Ramos (cell line): ENCODE measurements around the gene TEX10.
"Not testable (repeated sequence)": the region's sequence is repeated elsewhere in the genome, so short reads cannot be mapped to it uniquely, and the experiment has no call there.

Source experiments
- in situ Hi-C: fragments of 300-500 bp; cut with MboI; formaldehyde crosslinking; loops from one replicate; pipeline ENCODE4 v1.14.3; 2022; ENCODE audit warnings: low sequenced_read_pairs; ENCODE audit not compliant: unreplicated experiment

TEX10 gene

DNA sequence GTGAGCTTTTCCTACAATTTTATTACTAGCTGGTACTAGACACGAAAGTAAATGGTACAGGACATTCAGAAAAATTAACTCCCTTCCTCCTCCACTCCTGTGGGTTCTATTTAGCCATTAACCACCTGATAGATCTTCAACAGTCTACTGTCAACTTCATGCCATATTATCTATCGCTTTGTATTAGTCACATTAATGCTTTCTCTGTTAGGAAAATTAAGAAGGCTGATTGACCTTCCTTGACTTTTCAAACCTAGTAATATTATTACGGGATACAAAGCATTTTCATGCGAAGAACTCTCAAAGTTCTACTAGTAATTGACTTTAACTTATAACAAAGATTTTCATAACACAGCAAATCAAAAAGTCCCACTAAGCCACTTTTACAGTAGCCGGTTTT, 1.2 kb downstream of the TEX10 start:
- in situ Hi-C loops: no loop called here

DNA sequence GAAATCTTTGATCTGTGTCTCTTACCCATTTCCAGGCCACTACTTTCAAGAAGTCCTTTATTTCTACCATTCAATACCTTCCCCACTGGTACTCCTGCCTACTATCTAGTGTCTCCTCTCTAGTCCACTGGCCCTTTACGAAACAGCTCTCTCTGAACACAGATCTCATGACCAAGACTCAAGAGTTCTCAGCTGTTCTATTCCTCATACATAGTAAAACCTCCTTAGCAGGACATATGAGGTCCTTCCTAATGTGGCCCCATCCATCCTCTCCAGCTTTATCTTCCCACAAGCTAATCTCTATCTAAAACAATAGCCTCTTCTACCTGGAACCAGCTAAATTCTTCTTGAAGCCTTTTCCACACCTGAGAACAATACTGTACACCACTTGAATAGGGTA, 2.6 kb downstream of the TEX10 start:
- in situ Hi-C loops: no loop called here

DNA sequence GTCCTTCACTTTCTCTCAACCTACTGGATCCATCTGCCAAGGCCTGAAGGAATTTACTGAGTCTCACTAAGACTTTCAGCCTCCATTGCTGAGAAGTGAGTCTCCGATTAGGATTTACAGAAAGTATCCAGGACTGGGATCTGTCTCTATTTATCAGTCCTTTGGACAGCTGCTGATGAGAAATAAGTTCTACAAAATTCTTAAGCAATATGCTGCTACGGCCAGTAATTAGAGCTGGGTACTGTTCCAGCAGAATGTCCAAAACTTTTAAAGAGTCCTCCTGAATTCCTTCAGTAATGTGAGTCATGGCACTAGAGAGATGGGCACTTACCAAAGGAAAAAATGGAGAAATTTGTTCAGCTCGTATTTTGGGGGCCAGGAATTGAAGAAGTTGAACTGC, 5.9 kb downstream of the TEX10 start:
- in situ Hi-C loops: no loop called here

DNA sequence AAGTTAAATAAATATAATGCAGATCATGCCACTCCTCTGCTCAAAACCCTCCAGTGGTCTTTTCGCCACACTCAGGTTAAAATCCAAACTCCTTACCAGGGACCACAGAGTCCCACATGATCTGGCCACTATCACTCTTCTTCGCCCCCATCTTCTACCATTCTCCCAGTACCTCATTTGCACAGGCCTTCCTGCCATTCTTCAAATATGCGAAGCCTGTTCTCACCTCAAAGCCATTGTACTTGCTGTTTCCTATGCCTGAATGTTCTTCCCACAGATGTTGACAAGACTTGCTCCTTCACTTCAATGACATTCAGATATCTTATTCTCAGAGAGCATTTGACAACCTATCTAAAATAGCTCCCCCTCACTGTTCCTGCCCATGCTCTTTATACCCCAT, 10.9 kb downstream of the TEX10 start:
- in situ Hi-C loops: no loop called here

DNA sequence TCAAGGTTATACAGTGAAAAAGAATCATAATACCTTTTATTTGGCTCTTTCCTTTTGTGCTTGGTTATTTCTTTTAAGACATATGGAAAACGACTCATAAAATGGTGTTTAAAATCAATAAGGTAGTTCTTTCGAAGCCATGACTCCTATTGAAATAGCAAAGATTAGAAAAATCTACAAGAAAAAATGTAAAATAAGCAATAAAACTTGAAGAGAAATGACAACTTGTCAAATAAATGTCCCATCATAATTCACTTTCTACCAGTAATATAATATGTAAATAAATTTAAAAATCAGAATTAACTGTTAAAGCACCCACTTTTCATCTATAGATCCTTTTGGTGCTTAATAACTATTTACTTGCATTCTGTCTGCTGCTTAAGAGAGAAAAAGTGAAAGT, 12.5 kb downstream of the TEX10 start:
- in situ Hi-C loops: no loop called here

DNA sequence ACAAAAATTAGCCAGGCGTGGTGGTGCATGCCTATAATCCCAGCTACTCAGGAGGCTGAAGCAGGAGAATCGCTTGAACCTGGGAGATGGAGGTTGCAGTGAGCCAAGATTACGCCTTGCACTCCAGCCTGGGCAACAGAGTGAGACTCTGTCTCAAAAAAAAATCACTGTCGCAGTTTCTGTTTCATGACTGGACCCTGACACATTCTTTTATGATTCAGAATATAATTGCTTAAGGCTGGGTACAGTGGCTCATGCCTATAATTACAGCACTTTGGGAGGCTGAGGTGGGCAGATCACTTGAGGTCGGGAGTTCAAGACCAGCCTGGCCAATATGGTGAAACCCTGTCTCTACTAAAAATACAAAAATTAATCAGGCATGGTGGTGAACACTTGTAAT, 14.0 kb downstream of the TEX10 start:
- in situ Hi-C loops: not testable (repeated sequence)

DNA sequence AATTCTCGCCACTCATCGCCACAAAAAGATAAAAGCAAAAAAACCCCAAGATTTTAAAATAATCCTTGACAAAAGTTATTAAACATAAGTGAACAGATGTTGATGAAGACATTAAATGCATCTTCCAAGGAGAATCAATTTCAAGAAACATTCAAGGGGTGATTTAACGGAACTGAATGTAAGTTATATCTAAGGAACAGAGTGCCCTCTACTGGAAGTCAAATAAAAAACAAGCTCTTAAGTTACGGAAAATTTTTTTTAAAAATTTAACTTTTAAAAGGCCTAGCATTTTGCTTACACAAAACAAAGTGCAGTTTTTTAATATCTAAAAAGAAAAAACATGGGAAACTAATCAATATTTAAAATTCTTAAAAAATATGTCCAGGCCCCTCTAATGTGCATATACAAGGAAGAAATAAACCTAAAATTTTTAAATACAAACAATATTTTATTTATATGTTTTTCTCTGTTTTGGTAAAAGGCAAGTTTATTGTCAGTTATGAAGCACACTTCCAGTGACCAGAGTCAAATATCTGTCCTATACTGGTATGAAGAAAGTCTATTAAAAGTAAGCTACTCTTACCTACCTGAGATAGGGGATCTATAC, 28.0 kb downstream of the TEX10 start:
- in situ Hi-C loops: loop anchor here (10.0 kb wide), 1 partner anchor 520 kb away; no protein-coding TSS in a partner anchor

DNA sequence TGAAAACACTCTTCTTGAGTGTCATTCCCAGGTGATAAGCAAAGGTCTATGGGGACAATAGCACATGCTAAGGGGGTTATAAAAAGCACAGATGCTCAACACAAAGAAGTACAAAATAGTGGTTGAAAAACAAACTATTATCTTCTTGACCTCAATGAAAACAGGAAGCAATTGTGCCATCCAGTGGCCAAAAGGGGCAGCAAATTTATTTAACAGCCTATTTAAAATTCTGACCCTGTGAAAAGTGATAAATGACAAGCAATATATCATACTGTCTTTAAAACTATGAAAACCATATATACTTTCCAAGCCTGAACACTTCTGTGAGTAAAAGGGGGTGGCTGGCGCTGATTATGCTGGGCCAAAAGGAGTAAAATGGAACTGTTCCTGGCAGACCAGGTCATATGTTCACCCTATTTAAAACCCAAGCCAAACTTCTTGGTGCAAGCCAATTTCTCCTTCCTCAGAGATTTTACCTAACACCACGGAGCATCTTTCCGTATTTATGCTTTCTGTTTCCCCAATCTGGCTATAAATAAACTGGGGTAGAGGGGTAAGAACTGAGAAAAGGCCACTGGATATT, 29.7 kb downstream of the TEX10 start:
- in situ Hi-C loops: loop anchor here (10.0 kb wide), 1 partner anchor 518 kb away; no protein-coding TSS in a partner anchor

DNA sequence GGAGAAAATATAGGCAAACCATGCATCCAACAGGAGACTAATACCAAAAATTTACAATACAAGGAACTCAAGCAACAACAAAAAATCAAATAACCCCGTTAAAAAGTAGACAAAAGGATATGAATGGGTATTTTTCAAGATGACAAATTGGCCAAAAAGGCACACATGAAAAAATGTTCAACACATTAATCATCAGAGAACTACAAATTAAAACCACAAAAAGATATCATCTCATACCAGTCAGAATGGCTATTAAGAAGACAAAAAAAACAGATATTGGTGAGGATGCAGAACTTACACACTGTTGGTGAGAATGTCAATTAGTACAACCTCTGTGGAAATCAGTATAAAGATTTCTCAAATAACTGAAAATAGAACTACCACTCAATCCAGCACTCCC, 35.0 kb downstream of the TEX10 start:
- in situ Hi-C loops: no loop called here

DNA sequence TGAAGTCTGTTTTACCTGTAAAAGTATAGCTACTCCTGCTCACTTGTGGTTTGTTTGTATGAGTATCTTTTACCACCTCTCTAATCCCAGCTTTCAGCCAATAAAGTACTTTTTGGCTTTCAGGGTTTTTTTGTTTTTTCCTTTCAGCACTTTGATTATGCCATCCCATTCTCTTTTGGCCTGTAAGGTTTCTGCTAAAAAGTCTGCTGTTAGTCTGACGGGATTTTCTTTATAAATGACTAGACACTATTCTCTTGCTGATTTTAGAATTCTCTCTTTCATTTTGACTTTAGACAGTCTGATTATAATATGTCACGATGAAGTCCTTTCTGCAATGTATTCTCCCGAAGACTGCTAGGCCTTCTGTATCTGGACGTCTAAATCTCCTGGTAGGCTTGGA, 37.2 kb downstream of the TEX10 start:
- in situ Hi-C loops: no loop called here

DNA sequence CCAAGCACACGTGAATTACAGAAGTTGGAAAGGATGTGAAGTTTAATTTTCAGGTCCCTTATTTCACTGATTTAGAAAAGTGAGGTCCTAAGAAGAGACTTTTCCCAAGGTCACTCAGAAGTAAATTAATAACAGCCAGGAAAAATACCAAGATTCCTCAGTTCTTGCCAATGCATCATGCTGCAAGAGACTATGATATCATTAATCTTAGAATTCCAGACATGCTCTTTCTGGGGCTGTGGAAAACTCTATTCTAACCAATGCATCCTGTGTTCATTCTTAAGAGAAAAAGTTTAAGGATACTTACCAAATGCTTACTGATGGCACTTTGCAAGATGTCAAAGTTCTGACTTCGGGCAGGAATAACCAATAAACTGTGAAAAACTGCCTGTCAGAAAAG, 42.8 kb downstream of the TEX10 start:
- in situ Hi-C loops: no loop called here

DNA sequence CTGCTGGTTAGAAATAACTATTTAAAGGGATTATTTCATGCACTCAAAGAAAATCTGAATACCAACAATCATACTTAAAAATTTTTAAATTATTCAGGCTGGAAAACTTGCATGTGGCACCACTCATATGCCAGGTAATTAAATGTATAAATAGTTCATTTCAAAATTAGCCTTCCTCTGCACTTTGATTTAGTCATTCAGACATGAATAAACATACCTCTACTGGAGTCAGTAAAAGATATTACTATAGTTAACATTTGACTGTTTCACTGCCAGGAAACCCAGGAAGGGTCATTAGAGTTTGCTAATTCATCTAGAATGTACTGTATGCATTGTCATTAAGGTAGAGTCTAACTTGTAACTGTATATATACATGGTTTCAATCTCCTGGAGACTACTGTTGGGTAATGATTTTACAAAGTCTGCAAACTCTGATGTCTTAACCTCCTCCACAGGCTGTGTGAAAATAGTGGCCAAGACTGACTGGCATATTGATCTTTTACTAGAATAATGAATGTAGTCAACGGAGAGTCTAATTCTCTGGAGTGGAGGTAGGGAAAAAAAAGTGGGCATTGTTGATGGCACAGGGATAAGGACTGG, 43.7 kb downstream of the TEX10 start:
- in situ Hi-C loops: no loop called here

DNA sequence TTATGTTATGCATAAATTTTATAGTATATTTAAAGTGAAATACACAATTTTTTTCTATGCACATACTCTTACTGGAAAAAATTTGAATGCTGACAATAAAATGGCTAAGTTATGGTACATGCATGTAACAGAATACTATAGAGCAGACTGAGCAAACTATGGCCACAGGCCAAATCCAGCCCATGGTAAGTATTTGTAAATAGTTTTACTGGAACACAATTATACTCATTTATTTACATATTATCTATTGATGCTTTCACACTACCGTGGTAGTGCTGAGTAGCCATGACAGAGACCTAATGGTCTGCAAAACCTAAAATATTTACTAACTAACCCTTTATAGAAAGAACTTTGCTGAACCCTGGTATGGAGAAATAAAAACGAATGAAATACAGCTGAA, 45.7 kb downstream of the TEX10 start:
- in situ Hi-C loops: no loop called here

DNA sequence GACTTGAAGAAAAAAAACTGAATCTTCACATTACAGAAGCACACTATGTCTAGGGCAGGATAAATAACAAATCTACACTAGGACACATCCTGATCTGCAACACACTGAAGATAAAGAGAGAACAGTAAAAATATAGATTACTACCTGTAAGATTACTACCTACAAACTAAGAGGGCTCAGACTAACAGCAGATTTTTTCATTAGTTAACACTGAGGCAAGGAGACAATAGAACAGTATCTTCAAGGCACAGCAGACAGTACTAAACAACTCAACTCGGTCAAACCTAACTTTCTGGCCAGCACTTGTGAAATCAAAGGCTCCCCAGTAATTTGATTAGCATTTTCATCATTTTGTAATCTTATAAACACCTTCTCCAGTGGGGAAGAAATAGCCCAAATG, 46.5 kb downstream of the TEX10 start:
- in situ Hi-C loops: no loop called here

DNA sequence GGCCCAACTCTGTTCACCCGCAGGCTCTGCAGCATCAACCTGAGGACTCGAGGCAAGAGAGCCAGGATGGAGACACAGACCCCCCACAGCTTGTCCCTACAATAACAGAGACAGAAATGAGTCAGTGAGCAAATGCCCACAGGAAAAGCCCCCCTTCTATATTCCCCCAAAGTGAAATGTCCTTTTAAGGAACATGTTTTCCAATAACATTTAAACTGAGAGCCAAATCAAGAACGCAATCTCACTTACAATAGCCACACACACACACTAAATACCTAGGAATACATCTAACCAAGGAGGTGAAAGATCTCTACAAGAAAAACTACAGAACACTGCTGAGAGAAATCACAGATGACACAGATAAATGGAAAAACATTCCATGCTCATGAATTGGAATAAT, 49.0 kb downstream of the TEX10 start:
- in situ Hi-C loops: no loop called here

DNA sequence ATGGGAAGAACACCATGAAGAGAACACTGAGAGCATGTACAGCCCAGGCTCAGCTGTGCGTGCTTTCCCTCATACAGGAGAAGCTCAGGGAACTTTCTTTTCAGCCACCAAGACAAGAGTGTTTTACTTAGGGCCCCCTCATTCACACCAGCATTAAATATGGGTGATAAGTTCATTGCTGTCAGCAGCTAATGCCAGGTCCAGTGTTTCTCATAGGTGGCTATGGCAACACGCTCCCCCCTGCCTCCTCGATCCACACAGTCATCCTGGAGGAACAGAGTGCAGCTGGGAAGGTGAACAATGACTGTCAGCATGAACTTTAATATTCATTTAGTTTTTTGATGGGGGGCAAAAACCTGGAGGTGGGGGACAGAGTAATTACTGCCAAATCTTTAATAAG, 54.4 kb downstream of the TEX10 start:
- in situ Hi-C loops: no loop called here

DNA sequence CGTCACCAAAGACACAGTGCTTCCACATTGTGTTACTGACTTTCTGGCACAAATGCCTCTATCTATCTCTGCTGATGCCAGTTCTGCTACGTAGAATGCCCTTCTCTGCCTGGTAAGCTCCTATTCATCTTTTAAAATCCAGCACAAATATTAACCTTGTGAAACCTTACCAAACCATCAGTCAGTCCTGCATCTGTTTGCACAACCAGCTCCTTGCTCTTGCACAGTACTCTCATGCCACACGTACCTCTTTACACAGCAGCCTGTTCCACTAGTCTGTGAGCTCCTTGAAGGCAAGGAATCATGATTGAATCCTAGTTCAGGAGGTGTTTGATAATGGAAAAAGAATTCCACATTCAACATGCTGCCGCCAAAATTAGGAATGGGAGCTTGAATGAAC, 56.3 kb downstream of the TEX10 start:
- in situ Hi-C loops: no loop called here

DNA sequence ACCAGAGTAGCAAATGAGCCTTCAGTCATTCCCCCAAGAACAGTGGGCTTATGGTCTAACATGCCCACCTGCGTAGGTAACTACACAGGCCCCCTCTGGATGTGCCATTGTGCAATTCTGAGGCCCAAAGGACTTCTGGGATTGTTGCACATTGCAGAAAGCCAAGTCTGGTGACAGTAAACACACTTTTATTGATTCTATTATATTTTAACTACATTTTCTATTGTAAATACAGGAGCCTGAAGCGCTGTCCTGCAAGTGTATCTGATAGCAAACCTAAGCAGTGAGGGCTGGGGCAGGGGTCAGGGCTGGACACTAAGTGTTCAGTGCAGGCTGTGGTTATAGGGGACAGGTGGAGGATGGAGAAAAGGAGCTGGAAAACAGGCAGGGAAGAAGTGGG, 57.5 kb downstream of the TEX10 start:
- in situ Hi-C loops: no loop called here

DNA sequence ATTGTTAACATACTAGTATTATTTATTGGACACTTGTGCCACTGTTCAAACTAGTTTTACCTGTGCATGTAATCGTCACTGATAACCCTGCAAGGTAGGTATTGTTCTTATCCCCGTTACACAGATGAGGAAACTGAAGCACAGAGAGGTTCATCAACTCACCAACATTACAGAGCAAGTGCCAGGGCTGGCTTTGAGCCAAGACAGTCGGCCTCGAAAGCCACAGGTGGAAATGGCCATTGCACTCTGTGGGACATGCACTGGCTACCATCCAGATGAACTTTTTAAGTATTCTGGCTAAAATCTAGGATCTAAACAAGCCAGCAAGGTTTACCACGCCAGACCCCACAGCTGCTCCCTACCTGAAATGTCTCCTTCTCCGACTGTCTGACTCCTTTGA, 57.9 kb downstream of the TEX10 start:
- in situ Hi-C loops: no loop called here

DNA sequence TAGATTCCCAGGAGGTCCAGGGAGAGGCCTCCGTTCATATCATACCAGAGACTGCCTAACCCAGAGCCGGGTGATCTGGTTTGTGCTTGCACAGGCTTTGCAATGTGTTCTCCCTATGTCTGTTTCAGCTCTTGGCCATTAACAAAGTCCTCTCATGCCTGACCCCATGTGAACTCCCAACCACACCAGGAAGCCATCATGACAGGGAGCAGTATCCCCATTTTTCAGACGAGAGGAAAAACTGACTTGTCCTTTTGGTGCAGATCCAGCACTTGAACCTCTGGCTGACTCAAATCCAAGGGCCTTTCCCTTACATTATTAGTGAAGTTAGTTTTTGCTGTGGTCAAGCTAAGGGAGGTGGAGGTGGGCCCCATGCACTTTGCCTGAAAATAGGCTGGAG, 58.4 kb downstream of the TEX10 start:
- in situ Hi-C loops: no loop called here

DNA sequence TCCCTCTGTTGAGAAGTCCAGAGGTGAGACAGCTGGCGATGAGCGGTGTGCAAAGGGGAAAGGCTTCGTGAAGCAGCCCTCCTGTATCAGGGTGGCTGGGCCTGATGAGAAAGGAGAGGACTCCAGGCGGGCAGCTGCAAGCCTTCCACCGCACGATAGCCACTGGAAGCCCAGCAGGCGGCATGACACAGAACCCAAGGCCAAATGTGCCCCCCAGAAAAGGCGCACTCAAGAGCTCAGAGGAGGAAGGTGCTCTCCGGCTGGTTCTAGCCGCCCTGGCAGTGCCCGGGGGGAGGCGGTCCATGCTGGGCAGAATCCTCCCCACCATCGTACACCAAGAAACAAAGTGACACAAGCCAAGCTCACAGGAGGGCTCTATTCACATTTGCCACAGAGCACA, 60.3 kb downstream of the TEX10 start:
- in situ Hi-C loops: no loop called here

DNA sequence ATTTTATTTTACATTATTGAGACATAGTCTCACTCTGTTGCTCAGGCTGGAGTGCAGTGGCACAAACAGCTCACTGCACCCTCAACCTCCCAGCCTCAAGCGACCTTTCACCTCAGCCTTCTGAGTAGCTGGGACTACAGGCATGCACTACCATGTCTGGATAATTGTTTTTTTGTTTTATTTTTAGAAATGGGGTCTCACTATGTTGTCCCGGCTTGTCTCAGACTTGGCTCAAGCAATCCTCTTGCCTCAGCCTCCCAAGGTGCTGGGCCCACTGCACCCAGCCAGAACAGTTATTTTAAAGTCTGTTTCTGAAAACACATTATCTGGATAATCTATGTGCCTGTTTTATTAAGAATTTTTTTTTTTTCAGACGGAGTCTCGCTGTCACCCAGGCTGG, 62.0 kb downstream of the TEX10 start:
- in situ Hi-C loops: no loop called here
